Stimulated activated CD4-positive, alpha-beta T cell treated with anti-CD3 and anti-CD28 coated beads, Interleukin-12 subunit alpha, Interleukin-12 subunit beta, amount 100 ng/mL, for 48 hours (primary cell): ENCODE results near the gene INIP.
"Not testable (repeated sequence)": the region's sequence is repeated elsewhere in the genome, so short reads cannot be mapped to it uniquely, and the experiment has no call there.

Source experiments
- DNase-seq, 3 donors: peaks; one replicate each; pipeline ENCODE4 v3.0.0-alpha.2; 2020; ENCODE audit warnings: low read depth in 2 of 3, low spot score in 1 of 3

The INIP gene

GRCh38 chr9:112677040-112677439 is 40.9 kb downstream of the INIP start:
- DNase-seq: no peak

GRCh38 chr9:112673221-112673620 is 44.7 kb downstream of the INIP start:
- DNase-seq: not testable (repeated sequence)

- no peak for DNase-seq
Measured at GRCh38 chr9:112670991-112671625, 46.8 kb downstream of the INIP start.

- no peak for DNase-seq
Measured at GRCh38 chr9:112669326-112669725, 48.6 kb downstream of the INIP start.

- no peak for DNase-seq
Measured at GRCh38 chr9:112665347-112665746, 52.6 kb downstream of the INIP start.

GRCh38 chr9:112664531-112664930 is 53.4 kb downstream of the INIP start:
- no peak for DNase-seq

GRCh38 chr9:112663681-112664080 is 54.2 kb downstream of the INIP start:
- DNase-seq: no peak

GRCh38 chr9:112659906-112660305 is 58.0 kb downstream of the INIP start:
- DNase-seq: no peak

GRCh38 chr9:112655668-112656067 is 62.2 kb downstream of the INIP start:
- no peak for DNase-seq

- no peak for DNase-seq
Measured at GRCh38 chr9:112654282-112654681, 63.6 kb downstream of the INIP start.

- DNase-seq: no peak
Measured at GRCh38 chr9:112648624-112649023, 69.3 kb downstream of the INIP start.

GRCh38 chr9:112647596-112647995 is 70.3 kb downstream of the INIP start:
- no peak for DNase-seq

- DNase-seq: no peak
Measured at GRCh38 chr9:112642126-112642525, 75.8 kb downstream of the INIP start.

- no peak for DNase-seq
Measured at GRCh38 chr9:112640311-112640710, 77.6 kb downstream of the INIP start.
